ENCODE data around the gene ZNF830. TPM values are rescaled to one million over a fixed set of nuclear protein-coding genes. Genes with fewer than 3 reads are reported as not detected.

ZNF830 gene
- total and polyA plus RNA-seq, 2 of the 13 experiments (the other 11 are each of a cell fraction or from before 2014, with no cell fraction given), result 6.1 to 19.0 TPM

- TF ChIP-seq ZNF281 (CRISPR knock-in tag; IDR thresholded peaks at IDR 0.05; ENCODE audit: borderline replicate concordance), result no peak
- no peak for TF ChIP-seq SETDB1 (CRISPR knock-in tag; IDR thresholded peaks at IDR 0.05; ENCODE audit: borderline replicate concordance)
- TF ChIP-seq ZNF343 (CRISPR knock-in tag; IDR thresholded peaks at IDR 0.05), result no peak
- TF ChIP-seq, protein P1, sequence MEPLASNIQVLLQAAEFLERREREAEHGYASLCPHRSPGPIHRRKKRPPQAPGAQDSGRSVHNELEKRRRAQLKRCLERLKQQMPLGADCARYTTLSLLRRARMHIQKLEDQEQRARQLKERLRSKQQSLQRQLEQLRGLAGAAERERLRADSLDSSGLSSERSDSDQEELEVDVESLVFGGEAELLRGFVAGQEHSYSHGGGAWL (CRISPR knock-in tag; IDR thresholded peaks at IDR 0.05), result no peak
- no peak for TF ChIP-seq ZNF660 (CRISPR knock-in tag; IDR thresholded peaks at IDR 0.05; ENCODE audit: borderline replicate concordance, low read depth)
Measured at GRCh38 chr17:34974179-34974578, 12.8 kb downstream of the ZNF830 start (continued).

GRCh38 chr17:34974794-34975785 lies 13.8 kb downstream of the ZNF830 start:
- H3K9ac ChIP-seq (ENCODE audit: insufficient read depth, low read depth, low read length), result no peak overlapping the region
- peaks cover 10% of the 10 kb centered on the region for H3K4me1 ChIP-seq (ENCODE audit: insufficient read depth, low read length)
- H3K9me3 ChIP-seq (ENCODE audit: low read length), result no peaks in the 10 kb centered on the region
- H3K27me3 ChIP-seq (ENCODE audit: control insufficient read depth in 1 of 2, insufficient read depth in 2 of 2, low read length in 2 of 2), result no peaks in the 10 kb centered on the region
- H4K20me1 ChIP-seq (ENCODE audit: insufficient read depth, low read length), result no peaks in the 10 kb centered on the region
- WGBS (ENCODE audit: low lambda C conversion rate), result 92% methylated on average over 3 of the region's 3 CpGs
- no peak overlapping the region for H3K4me3 ChIP-seq (replicated peaks in 1 of 3; ENCODE audit: insufficient read depth in 1 of 3, low read depth in 2 of 3, low read length in 3 of 3)
- no peaks in the 10 kb centered on the region for H3K79me2 ChIP-seq (ENCODE audit: insufficient read depth, low read length)
- in situ Hi-C loops (cut with HindIII; ENCODE audit: extremely low pct_ligation_motif_present, low pct_unique_long_range_greater_than_20kb), result no loop called here
- ChIA-PET POLR2A (no interaction called here), CTCF (ENCODE audit: low intra/inter-chr PET ratio, low total read pairs) (no interaction called here)
- no peak for ATAC-seq
- intact Hi-C loops (cut with micrococcal nuclease; ENCODE audit: unreplicated experiment), result loop anchor here (5.0 kb wide), 1 partner anchor 553 kb away; no protein-coding TSS in a partner anchor
- H3K27ac ChIP-seq (ENCODE audit: extremely low read length, insufficient read depth, low read length), result no peak overlapping the region
- FAIRE-seq, result no peak
- BruUV-seq (replicated peaks), result no TSS peak
- DNase-seq (ENCODE audit: low spot score), result no peak
- TF ChIP-seq SMARCC2 (IDR thresholded peaks at IDR 0.05) (no peak), E2F2 (CRISPR knock-in tag; IDR thresholded peaks at IDR 0.05; ENCODE audit: borderline replicate concordance) (no peak), ZC3H4 (CRISPR knock-in tag; IDR thresholded peaks at IDR 0.05; ENCODE audit: borderline replicate concordance) (no peak), ZNF557 (CRISPR knock-in tag; IDR thresholded peaks at IDR 0.05) (no peak), TRAFD1 (CRISPR knock-in tag; IDR thresholded peaks at IDR 0.05; ENCODE audit: borderline replicate concordance) (no peak)
- no peak overlapping the region for H2AFZ ChIP-seq (ENCODE audit: low read length)
- H3K36me3 ChIP-seq (replicated peaks in 1 of 2; ENCODE audit: control insufficient read depth in 1 of 2, insufficient read depth in 2 of 2, low read length in 2 of 2), result no peaks in the 10 kb centered on the region
- no peak overlapping the region for H3K4me2 ChIP-seq (ENCODE audit: low read depth, low read length)
